Sigmoid colon (tissue), 7 donors: ENCODE results near the gene YJEFN3. TPM values are rescaled to one million over a fixed set of nuclear protein-coding genes. Genes with fewer than 3 reads are reported as not detected.
A peak's percentile ranks its signal among the peaks of the same experiment; 100 is the strongest.

Source experiments
- DNase-seq: peaks from one replicate; pipeline ENCODE4 v3.0.0-alpha.2; 2019
- H3K27ac ChIP-seq, 4 donors: fragments of 200-600 bp; sonication (generic); one replicate each; pipeline ENCODE4 v1.5.1; 2016 to 2019; ENCODE audit warnings: mild to moderate bottlenecking in 1 of 4
- H3K27me3 ChIP-seq, 3 donors: fragments of 200-600 bp; sonication (generic); one replicate each; pipeline ENCODE4 v1.5.1; 2019; ENCODE audit warnings: mild to moderate bottlenecking in 1 of 3
- H3K36me3 ChIP-seq, 4 donors: fragments of 200-600 bp; sonication (generic); one replicate each; pipeline ENCODE4 v1.5.1; 2016 to 2019
- H3K4me1 ChIP-seq, 4 donors: fragments of 200-600 bp; sonication (generic); one replicate each; pipeline ENCODE4 v1.5.1; 2017 to 2019
- H3K4me3 ChIP-seq, 4 donors: fragments of 200-600 bp; sonication (generic); one replicate each; pipeline ENCODE4 v1.5.1; 2017 to 2019; ENCODE audit warnings: mild to moderate bottlenecking in 2 of 4, moderate library complexity in 1 of 4
- H3K9me3 ChIP-seq, 4 donors: fragments of 200-600 bp in 3 of 4; sonication (generic) in 3 of 4; one replicate each; pipeline versions ENCODE4 v1.5.1 to v1.6.1; 2013 to 2019
- EP300 ChIP-seq, 4 donors: sonication (generic); formaldehyde crosslinking; IDR thresholded peaks; one replicate each; pipeline ENCODE4 v1.6.1; 2017; ENCODE audit warnings: antibody characterized with exemption in 4 of 4
- POLR2A ChIP-seq, 2 donors: fragments of 450-650 bp; IDR thresholded peaks; one replicate each; pipeline ENCODE4 v1.6.1; 2016; ENCODE audit warnings: antibody characterized with exemption in 2 of 2, mild to moderate bottlenecking in 2 of 2, moderate library complexity in 2 of 2
- POLR2AphosphoS5 ChIP-seq, 4 donors: sonication (generic); formaldehyde crosslinking; IDR thresholded peaks; one replicate each; pipeline ENCODE4 v1.6.1; 2017; ENCODE audit warnings: antibody characterized with exemption in 4 of 4
- WGBS, 2 donors: extraction: QIAGEN DNeasy Blood & Tissue Kit; methylation state at CpG; one replicate each; pipeline ENCODE4 v1.1.7; 2013; 5-methylcytosine and 5-hydroxymethylcytosine counted together
- intact Hi-C: fragments of 100-400 bp; cut with DNase I; formaldehyde crosslinking; loops from one replicate; pipeline ENCODE4 v1.15.1; 2023
- polyA plus RNA-seq, 3 donors: library from polyadenylated mRNA; stranded (reverse); fragments of 200-250 nt; gene quantifications; one replicate each; pipeline ENCODE4 v1.2.3, GENCODE V29; 2013
- total RNA-seq, 4 donors: library from RNA; depleted of rRNA; stranded (reverse); fragments of >200 nt; gene quantifications; one replicate each; pipeline ENCODE4 v1.1.0, GENCODE V29; 2016
- TF ChIP-seq, protein P1 (sequence below), 4 experiments: fragments of 450-650 bp in 3 of 4; fragments of 200-600 bp in 1 of 4; IDR thresholded peaks; one replicate each; pipeline ENCODE4 v1.5.1; 2016 to 2019; ENCODE audit warnings: antibody characterized with exemption in 4 of 4, mild to moderate bottlenecking in 3 of 4, moderate library complexity in 2 of 4
- donor health status: healthy with polysubstance abuse.
- donor health status: Bipolar disorder and iron deficiency.
- donor health status: healthy.

The YJEFN3 gene
- total and polyA plus RNA-seq, 7 donors, result 0.71 to 14.4 (median 2.2) TPM; not detected in 2

DNA sequence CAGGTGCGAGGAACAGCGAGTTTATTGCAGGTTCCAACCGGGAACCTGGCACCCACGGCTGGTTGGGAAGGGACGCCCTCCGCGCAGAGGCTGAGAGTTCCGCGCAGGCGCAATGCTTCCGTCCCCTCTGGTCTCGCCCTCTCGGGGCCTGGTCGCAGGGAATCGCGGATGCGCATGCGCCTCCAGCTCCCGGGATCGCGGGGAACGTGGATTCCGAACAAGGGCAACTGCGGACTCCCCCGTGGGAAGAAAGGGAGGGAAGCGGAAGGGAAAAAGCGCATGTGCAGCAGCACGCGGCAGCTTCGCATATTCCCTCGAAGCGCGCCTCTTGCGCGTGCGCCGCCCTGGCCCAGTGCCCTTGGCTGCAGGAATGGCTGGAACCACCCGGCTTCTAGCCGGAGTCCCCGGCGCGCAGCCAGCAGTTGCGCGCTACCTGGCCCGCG, 14.5 kb upstream of the YJEFN3 start:
- Histone ChIP-seq H3K4me3 (peak overlapping the region; percentile 16 to 43 (median 36)), H3K4me1 (peaks cover 0 to 42% (median 41%) of the 10 kb centered on the region in 4 donors), H3K9me3 (no peaks in the 10 kb centered on the region), H3K36me3 (peaks cover 0 to 7% (median 0%) of the 10 kb centered on the region in 4 donors), H3K27me3 (no peaks in the 10 kb centered on the region), H3K27ac (peak overlapping the region; percentile 20 to 90 (median 80))
- 34 to 80% methylated on average over 46 of the region's 46 CpGs for WGBS, 2 donors
- intact Hi-C loops, result loop anchor here (10.0 kb wide), 1 partner anchor 319 kb away; the partner anchor contains the start of genes BORCS8 and RFXANK
- peak; percentile 95 for DNase-seq
- peak in 1 of 4 donors; percentile 51 for TF ChIP-seq EP300 (IDR thresholded peaks at IDR 0.05)
- TF ChIP-seq, protein P1, sequence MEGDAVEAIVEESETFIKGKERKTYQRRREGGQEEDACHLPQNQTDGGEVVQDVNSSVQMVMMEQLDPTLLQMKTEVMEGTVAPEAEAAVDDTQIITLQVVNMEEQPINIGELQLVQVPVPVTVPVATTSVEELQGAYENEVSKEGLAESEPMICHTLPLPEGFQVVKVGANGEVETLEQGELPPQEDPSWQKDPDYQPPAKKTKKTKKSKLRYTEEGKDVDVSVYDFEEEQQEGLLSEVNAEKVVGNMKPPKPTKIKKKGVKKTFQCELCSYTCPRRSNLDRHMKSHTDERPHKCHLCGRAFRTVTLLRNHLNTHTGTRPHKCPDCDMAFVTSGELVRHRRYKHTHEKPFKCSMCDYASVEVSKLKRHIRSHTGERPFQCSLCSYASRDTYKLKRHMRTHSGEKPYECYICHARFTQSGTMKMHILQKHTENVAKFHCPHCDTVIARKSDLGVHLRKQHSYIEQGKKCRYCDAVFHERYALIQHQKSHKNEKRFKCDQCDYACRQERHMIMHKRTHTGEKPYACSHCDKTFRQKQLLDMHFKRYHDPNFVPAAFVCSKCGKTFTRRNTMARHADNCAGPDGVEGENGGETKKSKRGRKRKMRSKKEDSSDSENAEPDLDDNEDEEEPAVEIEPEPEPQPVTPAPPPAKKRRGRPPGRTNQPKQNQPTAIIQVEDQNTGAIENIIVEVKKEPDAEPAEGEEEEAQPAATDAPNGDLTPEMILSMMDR (IDR thresholded peaks at IDR 0.05), result no peak
- no peak for TF ChIP-seq POLR2A (IDR thresholded peaks at IDR 0.05)
- peak; percentile 18 to 73 (median 54) for TF ChIP-seq POLR2AphosphoS5 (IDR thresholded peaks at IDR 0.05)

DNA sequence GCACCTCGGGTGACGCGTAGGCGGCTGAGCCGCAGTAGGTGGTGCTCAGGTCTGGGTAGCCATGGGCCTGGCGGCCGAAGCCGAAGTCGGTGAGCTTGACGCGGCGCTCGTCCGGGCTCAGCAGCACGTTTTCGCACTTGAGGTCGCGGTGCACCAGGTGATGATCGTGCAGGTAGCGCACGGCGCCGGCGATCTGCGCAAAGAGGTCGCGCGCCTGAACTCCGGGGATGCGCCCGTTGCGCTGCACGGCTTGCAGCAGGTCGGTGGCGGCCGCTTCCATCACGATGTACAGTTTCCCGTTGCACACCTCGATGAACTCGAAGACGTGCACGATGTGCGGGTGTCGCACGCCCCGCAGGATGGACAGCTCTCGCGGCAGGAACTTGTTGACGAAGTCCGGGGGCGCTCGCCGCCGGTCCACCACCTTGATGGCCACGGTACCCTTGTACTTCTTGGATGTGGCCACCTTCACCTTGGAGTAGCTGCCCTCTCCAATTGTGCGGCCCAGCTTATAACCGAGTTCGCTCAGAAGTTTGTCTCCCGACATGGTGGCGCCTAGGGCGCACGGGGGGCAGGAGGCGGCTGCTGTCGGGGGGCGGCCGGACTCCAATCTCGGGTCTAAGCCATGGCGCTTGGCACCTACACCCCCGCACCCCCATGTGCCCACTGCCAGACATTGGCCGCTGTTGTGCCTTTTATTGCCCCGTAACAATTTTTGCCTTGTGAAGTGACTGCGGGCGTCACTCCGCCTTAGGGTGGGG, 13.7 kb upstream of the YJEFN3 start, which contains the start of gene TSSK6:
TSS of gene TSSK6 (minus strand) at position 668 of the 761 bp plus-strand sequence. CDS start at position 547, 121 bp downstream.
- Histone ChIP-seq H3K4me3 (peak within 1 kb of the TSS; percentile 72 to 78 (median 73)), H3K9me3 (no peaks in the 10 kb centered on the region), H3K27me3 (no peaks in the 10 kb centered on the region), H3K4me1 (peaks cover 0 to 47% (median 45%) of the 10 kb centered on the region in 4 donors), H3K27ac (peak within 1 kb of the TSS; percentile 85 to 90 (median 88)), H3K36me3 (peaks cover 0 to 15% (median 0%) of the 10 kb centered on the region in 4 donors)
- no peak for TF ChIP-seq POLR2A (IDR thresholded peaks at IDR 0.05)
- no peak for TF ChIP-seq EP300 (IDR thresholded peaks at IDR 0.05)
- TF ChIP-seq POLR2AphosphoS5 (IDR thresholded peaks at IDR 0.05), result no peak
- TF ChIP-seq, protein P1 (IDR thresholded peaks at IDR 0.05), result no peak
- no peak for DNase-seq
- 87 to 91% methylated on average over 74 of the region's 74 CpGs for WGBS, 2 donors
- intact Hi-C loops, result loop anchor here (10.0 kb wide), 1 partner anchor 320 kb away; the partner anchor contains the start of genes BORCS8 and RFXANK

- intact Hi-C loops, result loop anchor here (10.0 kb wide), 1 partner anchor 321 kb away; the partner anchor contains the start of genes BORCS8 and RFXANK
- Histone ChIP-seq H3K27me3 (no peaks in the 10 kb centered on the region), H3K27ac (peak within 1 kb of the TSS; percentile 85 to 90 (median 88)), H3K36me3 (peaks cover 0 to 24% (median 0%) of the 10 kb centered on the region in 4 donors), H3K4me3 (peak within 1 kb of the TSS; percentile 72 to 78 (median 73)), H3K9me3 (no peaks in the 10 kb centered on the region), H3K4me1 (peaks cover 0 to 52% (median 46%) of the 10 kb centered on the region in 4 donors)
- 2 to 5% methylated on average over 61 of the region's 61 CpGs for WGBS, 2 donors
- TF ChIP-seq, protein P1 (IDR thresholded peaks at IDR 0.05), result no peak
- TF ChIP-seq POLR2A (IDR thresholded peaks at IDR 0.05), result peak; percentile 71 to 81
- TF ChIP-seq POLR2AphosphoS5 (IDR thresholded peaks at IDR 0.05), result peak; percentile 100
- no peak for TF ChIP-seq EP300 (IDR thresholded peaks at IDR 0.05)
- DNase-seq, result peak; percentile 96
Observed at GRCh38 chr19:19515642-19516519, 12.8 kb upstream of the YJEFN3 start, which contains the start of gene NDUFA13. Gene NDUFA13, plus strand, starts transcription at chr19:19516225. Its CDS starts 14 bp downstream, at chr19:19516239.

DNA sequence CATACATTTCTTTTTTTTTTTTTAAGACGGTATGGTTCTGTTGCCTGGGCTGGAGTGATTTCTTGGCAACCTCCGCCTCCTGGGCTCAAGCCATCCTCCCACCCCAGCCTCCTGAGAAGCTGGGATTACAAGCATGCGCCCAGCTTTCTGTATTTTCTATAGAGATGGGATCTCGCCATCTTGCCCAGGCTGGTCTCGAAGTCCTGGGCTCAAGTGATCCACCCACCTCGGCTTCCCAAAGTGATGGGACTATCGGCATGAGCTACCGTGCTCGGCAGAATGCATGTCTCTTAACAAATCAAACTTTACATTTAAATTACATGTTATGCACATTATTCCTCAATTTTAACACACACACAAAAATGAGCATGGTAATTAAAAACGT, 11.5 kb upstream of the YJEFN3 start:
- H3K27ac ChIP-seq, result peak overlapping the region in 2 of 4 donors; percentile 88 to 90
- peak overlapping the region in 3 of 4 donors; percentile 72 to 78 (median 72) for H3K4me3 ChIP-seq
- intact Hi-C loops, result loop anchor here (10.0 kb wide), 1 partner anchor 322 kb away; the partner anchor contains the start of genes BORCS8 and RFXANK
- 90 to 93% methylated on average over 10 of the region's 10 CpGs for WGBS, 2 donors
- H3K9me3 ChIP-seq, result no peaks in the 10 kb centered on the region
- peaks cover 0 to 29% (median 0%) of the 10 kb centered on the region in 4 donors for H3K36me3 ChIP-seq
- H3K4me1 ChIP-seq, result peaks cover 0 to 53% (median 49%) of the 10 kb centered on the region in 4 donors
- TF ChIP-seq POLR2AphosphoS5 (IDR thresholded peaks at IDR 0.05) (no peak), POLR2A (IDR thresholded peaks at IDR 0.05) (no peak), EP300 (IDR thresholded peaks at IDR 0.05) (no peak)
- TF ChIP-seq, protein P1 (IDR thresholded peaks at IDR 0.05), result no peak
- no peaks in the 10 kb centered on the region for H3K27me3 ChIP-seq
- DNase-seq, result no peak
